Heart left ventricle (tissue), 16 donors: Measurements from ENCODE around the gene TADA2A. TPM values are rescaled to one million over a fixed set of nuclear protein-coding genes. Genes with fewer than 3 reads are reported as not detected.
"Not testable (repeated sequence)": the region's sequence is repeated elsewhere in the genome, so short reads cannot be mapped to it uniquely, and the experiment has no call there.

Experiments used
- ATAC-seq, 4 donors: fragments of 200-7000 bp; cut with Tn5 transposase; one replicate each; pipeline ENCODE4 v1.9.1; 2020 to 2022; ENCODE audit warnings: moderate library complexity in 4 of 4, mild to moderate bottlenecking in 3 of 4, moderate number of reproducible peaks in 1 of 4
- DNase-seq, 5 donors: peaks; one replicate each; pipeline ENCODE4 v3.0.0-alpha.2; 2020
- H3K27ac ChIP-seq, 12 donors: fragments of 200-600 bp; sonication (generic) in 4 of 12; one replicate each; pipeline versions ENCODE4 v1.5.0 to v1.8.0; 2016 to 2022; ENCODE audit warnings: mild to moderate bottlenecking in 2 of 12
- H3K27me3 ChIP-seq, 9 donors: fragments of 200-600 bp; sonication (generic) in 2 of 9; one replicate each; pipeline versions ENCODE4 v1.5.1 to v1.8.0; 2016 to 2022; ENCODE audit warnings: mild to moderate bottlenecking in 3 of 9
- H3K36me3 ChIP-seq, 9 donors: fragments of 200-600 bp; sonication (generic) in 2 of 9; one replicate each; pipeline versions ENCODE4 v1.5.0 to v1.8.0; 2018 to 2022; ENCODE audit warnings: mild to moderate bottlenecking in 2 of 9
- H3K4me1 ChIP-seq, 12 donors: fragments of 200-600 bp; sonication (generic) in 4 of 12; one replicate each; pipeline versions ENCODE4 v1.5.0 to v1.8.0; 2016 to 2022; ENCODE audit warnings: mild to moderate bottlenecking in 3 of 12
- H3K4me3 ChIP-seq, 12 donors: fragments of 200-600 bp; sonication (generic) in 4 of 12; one replicate each; pipeline versions ENCODE4 v1.5.0 to v1.8.0; 2017 to 2022; ENCODE audit warnings: mild to moderate bottlenecking in 9 of 12, moderate library complexity in 4 of 12
- H3K9me3 ChIP-seq, 12 donors: fragments of 200-600 bp; sonication (generic) in 4 of 12; one replicate each; pipeline versions ENCODE4 v1.5.0 to v1.8.0; 2016 to 2022; ENCODE audit warnings: mild to moderate bottlenecking in 1 of 12
- CTCF ChIP-seq, 12 donors: fragments of 200-600 bp; sonication (generic) in 4 of 12; IDR thresholded peaks; one replicate each; pipeline versions ENCODE4 v1.5.0 to v1.8.0; 2018 to 2022; ENCODE audit warnings: antibody characterized with exemption in 12 of 12, mild to moderate bottlenecking in 5 of 12
- POLR2A ChIP-seq, 2 donors: fragments of 450-650 bp; IDR thresholded peaks; one replicate each; pipeline ENCODE4 v1.6.1; 2017; ENCODE audit warnings: antibody characterized with exemption in 2 of 2, mild to moderate bottlenecking in 2 of 2, moderate library complexity in 2 of 2
- WGBS, 4 donors: extraction: QIAGEN DNeasy Blood & Tissue Kit in 2 of 4; methylation state at CpG; one replicate each; pipeline versions ENCODE4 v1.1.5 to v1.1.7; 2013 to 2018; 5-methylcytosine and 5-hydroxymethylcytosine counted together
- intact Hi-C, 10 donors: fragments of 100-400 bp; cut with DNase I; formaldehyde crosslinking; loops; one replicate each; pipeline versions ENCODE4 v1.11.1 to v1.14.2; 2022
- polyA plus RNA-seq, 2 donors: library from polyadenylated mRNA; stranded (reverse); fragments of 200-250 nt; gene quantifications; one replicate each; pipeline ENCODE4 v1.2.3, GENCODE V29; 2013
- total RNA-seq, 9 donors: library from RNA; depleted of rRNA in 2 of 9; stranded (reverse); fragments of >200 nt in 2 of 9; fragmentation: NEBNext Ultra II Directional in 3 of 9; extraction: Animal tissue kit (Norgen Biotek cat#: 25700) in 3 of 9; gene quantifications; one replicate each; pipeline versions ENCODE4 v1.1.0 to v1.2.4, GENCODE V29; 2016 to 2023
- donor health status: ischemic (EF 13 %, LVEDD 7.1; RV severe dilation, severe dysfunction).
- donor health status: healthy with polysubstance abuse.
- donor health status: DM: no; HTN: yes; CAD: no.
- donor health status: DM: no; HTN: no; CAD: no.
- donor health status: ischemic (EF 25% LVEDD 6.9; RV normal size, moderate dysfunction).
- donor health status: ischemic (EF 25% LVEDD 5.7; RV mildly dilated, moderate dysfunction).
- donor health status: healthy.
- donor health status: DM: yes; HTN: yes; CAD: no.
- donor health status: ischemic (EF 35%, LVEDD 5.7; RV mildly dilated, moderate dysfunction).
- donor health status: nonischemic (EF 11% LVEDD 7.7; RV severe dilation, severe dysfunction).
- donor health status: DM: yes; HTN: yes; CAD: no.
- donor health status: PGD.
- donor health status: ischemic (EF 29% LVEDD 5.4; RV normal size, mild dysfunction).
- donor health status: nonischemic (EF 23%, LVEDD 6.1; RV moderate dilation, normal function).

The TADA2A gene
- total and polyA plus RNA-seq, 11 donors = 5.7 to 19.4 (median 12.5) TPM

DNA sequence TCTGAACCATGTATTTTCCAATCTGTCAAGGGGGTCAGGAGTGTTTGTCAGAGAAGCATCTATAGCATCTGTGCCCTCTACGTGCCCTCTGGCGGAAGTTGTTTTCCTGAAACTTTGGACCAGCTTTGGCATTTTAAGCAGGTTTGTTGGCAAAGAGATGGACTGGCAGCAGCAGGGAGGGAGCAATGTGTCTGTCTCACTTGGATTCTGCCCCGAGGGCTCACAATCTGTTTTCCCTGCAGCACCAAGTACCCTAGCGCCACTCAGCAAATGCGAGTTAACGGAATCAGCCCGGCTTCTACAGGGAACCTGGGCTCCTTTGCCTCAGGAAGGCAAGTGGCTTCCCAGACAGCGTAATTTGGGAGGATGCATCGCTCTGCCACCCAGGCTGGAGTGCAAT, 100.4 kb downstream of the TADA2A start:
- peaks cover 0 to 12% (median 2%) of the 10 kb centered on the region in 9 donors for H3K36me3 ChIP-seq
- ATAC-seq = peak in 2 of 4 donors; percentile 23 to 49
- no peaks in the 10 kb centered on the region for H3K9me3 ChIP-seq
- no peak overlapping the region for H3K4me3 ChIP-seq
- no peak for DNase-seq
- intact Hi-C loops = no loop called here
- no peaks in the 10 kb centered on the region for H3K27me3 ChIP-seq
- H3K27ac ChIP-seq = no peak overlapping the region
- WGBS, 4 donors = 61 to 80% (median 70%) methylated on average over 9 of the region's 9 CpGs
- TF ChIP-seq CTCF (IDR thresholded peaks at IDR 0.05) (no peak), POLR2A (IDR thresholded peaks at IDR 0.05) (no peak)
- H3K4me1 ChIP-seq = peaks cover 0 to 15% (median 1%) of the 10 kb centered on the region in 12 donors

GRCh38 chr17:37510056-37510455, 103.4 kb downstream of the TADA2A start:
- no peaks in the 10 kb centered on the region for H3K9me3 ChIP-seq
- WGBS, 4 donors = 93 to 97% (median 94%) methylated on average over 16 to 17 of the region's 17 CpGs
- TF ChIP-seq CTCF (IDR thresholded peaks at IDR 0.05) (no peak), POLR2A (IDR thresholded peaks at IDR 0.05) (no peak)
- ATAC-seq (no peak), DNase-seq (no peak)
- peaks cover 0 to 42% (median 28%) of the 10 kb centered on the region in 9 donors for H3K36me3 ChIP-seq
- intact Hi-C loops = no loop called here
- H3K27me3 ChIP-seq = no peaks in the 10 kb centered on the region
- H3K4me1 ChIP-seq = peaks cover 0 to 15% (median 1%) of the 10 kb centered on the region in 12 donors
- no peak overlapping the region for H3K27ac ChIP-seq
- H3K4me3 ChIP-seq = no peak overlapping the region

GRCh38 chr17:37511642-37512041, 105.0 kb downstream of the TADA2A start:
- 84 to 93% (median 89%) methylated on average over 1 of the region's 1 CpG for WGBS, 4 donors
- H3K9me3 ChIP-seq, H3K4me3 ChIP-seq, ATAC-seq, H3K27me3 ChIP-seq, H3K27ac ChIP-seq, intact Hi-C loops, DNase-seq: not testable (repeated sequence)
- H3K36me3 ChIP-seq = peaks cover 0 to 56% (median 42%) of the 10 kb centered on the region in 9 donors
- peaks cover 0 to 23% (median 6%) of the 10 kb centered on the region in 12 donors for H3K4me1 ChIP-seq

DNA sequence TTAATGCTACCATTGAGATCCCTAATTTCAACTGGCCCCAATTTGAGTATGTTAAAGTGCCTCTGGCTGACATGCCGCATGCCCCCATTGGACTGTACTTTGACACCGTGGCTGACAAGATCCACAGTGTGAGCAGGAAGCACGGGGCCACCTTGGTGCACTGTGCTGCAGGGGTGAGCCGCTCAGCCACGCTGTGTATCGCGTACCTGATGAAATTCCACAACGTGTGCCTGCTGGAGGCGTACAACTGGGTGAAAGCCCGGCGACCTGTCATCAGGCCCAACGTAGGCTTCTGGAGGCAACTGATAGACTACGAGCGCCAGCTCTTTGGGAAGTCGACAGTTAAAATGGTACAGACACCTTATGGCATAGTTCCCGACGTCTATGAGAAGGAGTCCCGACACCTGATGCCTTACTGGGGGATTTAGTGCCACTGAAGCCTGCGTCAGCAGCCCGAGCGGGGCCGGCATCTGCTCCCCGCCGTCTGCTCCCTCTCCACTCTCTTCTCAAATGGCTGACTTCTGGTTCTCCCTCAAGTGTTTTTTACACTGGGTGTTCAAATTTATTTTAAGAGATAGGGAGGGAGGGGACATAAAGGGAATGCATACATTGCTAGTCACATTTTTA, 105.9 kb downstream of the TADA2A start:
- Histone ChIP-seq H3K4me1 (peaks cover 0 to 16% (median 3%) of the 10 kb centered on the region in 12 donors), H3K36me3 (peaks cover 0 to 65% (median 51%) of the 10 kb centered on the region in 9 donors), H3K9me3 (no peaks in the 10 kb centered on the region), H3K27ac (no peak overlapping the region), H3K27me3 (no peaks in the 10 kb centered on the region), H3K4me3 (no peak overlapping the region)
- intact Hi-C loops = no loop called here
- no peak for TF ChIP-seq CTCF (IDR thresholded peaks at IDR 0.05)
- TF ChIP-seq POLR2A (IDR thresholded peaks at IDR 0.05) = no peak
- DNase-seq = no peak
- whole genome bisulfite sequencing, 4 donors = 52 to 67% (median 61%) methylated on average over 16 to 24 of the region's 24 CpGs
- peak in 3 of 4 donors; percentile 23 to 41 (median 25) for ATAC-seq

GRCh38 chr17:37513711-37514110, 107.0 kb downstream of the TADA2A start:
- H3K36me3 ChIP-seq = peaks cover 0 to 77% (median 60%) of the 10 kb centered on the region in 9 donors
- peaks cover 0 to 14% (median 2%) of the 10 kb centered on the region in 12 donors for H3K4me1 ChIP-seq
- intact Hi-C loops = no loop called here
- TF ChIP-seq CTCF (IDR thresholded peaks at IDR 0.05) (no peak), POLR2A (IDR thresholded peaks at IDR 0.05) (no peak)
- H3K9me3 ChIP-seq = no peaks in the 10 kb centered on the region
- no peak overlapping the region for H3K27ac ChIP-seq
- no peak for ATAC-seq
- 81 to 91% (median 90%) methylated on average over 10 of the region's 10 CpGs for WGBS, 4 donors
- no peaks in the 10 kb centered on the region for H3K27me3 ChIP-seq
- DNase-seq = no peak
- H3K4me3 ChIP-seq = no peak overlapping the region
